Measurements from ENCODE around the gene AXIN2.
"Not testable (repeated sequence)": the region's sequence is repeated elsewhere in the genome, so short reads cannot be mapped to it uniquely, and the experiment has no call there.

The AXIN2 gene

DNA sequence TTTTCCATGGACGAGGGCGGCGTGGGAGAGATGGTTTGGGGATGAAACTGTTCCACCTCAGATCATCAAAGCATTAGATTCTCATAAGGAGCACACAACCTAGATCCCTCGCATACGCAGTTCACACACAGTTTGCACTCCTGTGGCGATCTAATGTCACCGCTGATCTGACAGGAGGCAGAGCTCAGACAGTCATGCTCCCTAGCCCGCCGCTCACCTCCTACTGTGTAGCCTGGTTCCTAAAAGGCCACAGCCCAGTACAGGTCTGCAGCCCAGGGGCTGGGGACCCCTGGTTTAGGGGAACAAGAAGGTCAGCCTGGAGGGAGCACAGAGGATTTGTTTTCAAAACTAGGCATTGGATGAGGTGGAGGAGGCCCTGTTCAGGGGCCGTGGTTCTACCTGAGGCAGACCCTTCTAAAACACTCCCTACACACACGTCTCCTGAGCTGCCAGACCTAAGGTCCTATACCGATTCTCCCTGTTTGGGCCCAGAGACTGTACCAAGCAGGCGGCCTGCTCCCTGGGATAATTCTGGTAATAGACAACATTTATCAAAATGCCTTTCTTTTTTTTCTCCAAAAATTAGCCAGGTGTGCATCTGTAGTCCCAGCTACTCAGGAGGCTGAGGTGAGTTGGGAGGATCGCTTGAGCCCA is 38.6 kb downstream of the AXIN2 start:
- DNase-seq, result no peak

DNA sequence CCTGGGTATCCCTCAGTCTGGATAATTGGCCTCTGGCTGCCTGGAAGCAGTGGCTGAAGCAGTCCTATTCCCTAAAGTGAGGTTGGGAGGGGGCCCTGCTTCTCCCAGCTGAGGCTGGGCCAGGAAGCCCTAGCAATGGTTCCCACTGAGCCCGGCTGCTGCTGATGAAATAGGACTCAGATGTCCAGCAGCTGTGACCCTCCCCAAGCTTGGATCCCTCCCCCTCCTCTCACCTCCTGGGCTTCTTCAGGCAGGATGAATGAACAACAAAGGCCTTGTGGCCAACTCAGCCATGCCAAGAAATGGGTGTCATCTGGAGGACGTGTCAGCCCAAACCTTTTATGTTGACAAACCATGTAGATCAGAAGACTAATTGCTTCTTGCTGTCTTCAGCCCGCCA is 42.0 kb downstream of the AXIN2 start:
- DNase-seq, result no peak

DNA sequence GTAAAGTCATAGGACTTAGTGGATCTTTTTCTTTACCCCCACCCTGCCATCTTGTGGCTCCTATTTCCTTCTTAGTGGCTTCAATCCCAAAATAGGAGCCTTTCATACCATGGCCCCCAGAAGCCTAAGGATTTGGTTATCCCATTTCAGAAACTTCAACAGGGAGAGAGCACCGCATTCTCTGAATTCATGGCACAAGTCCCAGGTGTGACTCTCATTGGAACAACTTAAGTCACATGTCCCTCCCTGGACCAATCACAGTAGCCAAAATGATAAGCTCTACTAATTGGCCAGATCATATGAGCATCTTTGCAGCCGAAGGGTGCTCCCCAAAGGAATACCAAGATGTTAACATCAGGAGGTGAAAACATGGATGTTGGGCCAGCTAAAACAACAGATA is 43.2 kb downstream of the AXIN2 start:
- no peak for DNase-seq

DNA sequence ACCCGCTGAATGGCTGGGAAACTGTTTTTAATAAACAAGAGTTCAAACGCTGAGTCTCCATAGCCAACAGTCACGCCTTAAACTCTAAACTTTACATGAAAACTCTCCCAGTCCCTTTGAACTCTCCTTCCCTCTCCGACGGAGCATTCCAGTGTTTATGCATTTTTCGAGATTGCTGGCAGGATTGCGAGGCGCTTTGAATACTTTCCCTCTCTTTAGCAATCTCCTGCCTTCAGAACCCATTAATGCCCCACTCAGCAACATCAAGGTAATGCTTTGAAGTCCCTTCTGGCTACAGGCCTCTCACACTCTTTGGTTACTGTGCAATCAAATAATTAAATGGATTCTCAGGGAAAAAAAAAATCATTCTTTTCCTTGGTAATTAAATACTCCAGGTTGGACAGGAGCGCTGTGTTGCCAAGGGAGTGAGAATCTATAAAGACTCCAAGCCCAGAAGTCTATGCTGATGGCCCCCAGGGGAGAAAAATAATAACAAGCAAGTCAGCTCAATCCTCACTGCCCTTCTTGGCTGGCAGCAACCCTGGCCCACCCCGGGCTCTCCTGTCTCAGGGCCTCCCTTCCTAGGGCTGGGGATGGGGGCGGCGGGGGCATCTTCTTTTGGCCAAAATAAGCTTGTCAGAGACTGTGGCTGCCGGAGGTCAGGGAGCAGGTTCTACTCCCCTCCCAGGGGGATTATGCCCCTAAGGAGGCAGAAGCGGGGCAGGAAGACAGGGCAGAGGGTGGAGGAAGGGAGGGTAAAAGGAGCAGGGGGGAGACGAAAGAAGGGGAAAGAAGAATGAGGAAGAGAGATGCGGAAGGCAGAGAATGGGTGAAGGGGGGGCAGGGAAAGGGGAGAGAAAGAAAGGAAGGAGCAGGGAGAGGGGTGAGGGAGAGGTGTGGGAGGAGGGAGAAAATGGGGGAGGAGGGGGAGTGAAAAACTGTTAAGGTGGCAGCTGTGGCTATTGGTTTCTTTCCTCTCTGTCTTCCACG is 45.2 kb downstream of the AXIN2 start:
- DNase-seq, result no peak

GRCh38 chr17:65515512-65515911 is 45.9 kb downstream of the AXIN2 start:
- no peak for DNase-seq

DNA sequence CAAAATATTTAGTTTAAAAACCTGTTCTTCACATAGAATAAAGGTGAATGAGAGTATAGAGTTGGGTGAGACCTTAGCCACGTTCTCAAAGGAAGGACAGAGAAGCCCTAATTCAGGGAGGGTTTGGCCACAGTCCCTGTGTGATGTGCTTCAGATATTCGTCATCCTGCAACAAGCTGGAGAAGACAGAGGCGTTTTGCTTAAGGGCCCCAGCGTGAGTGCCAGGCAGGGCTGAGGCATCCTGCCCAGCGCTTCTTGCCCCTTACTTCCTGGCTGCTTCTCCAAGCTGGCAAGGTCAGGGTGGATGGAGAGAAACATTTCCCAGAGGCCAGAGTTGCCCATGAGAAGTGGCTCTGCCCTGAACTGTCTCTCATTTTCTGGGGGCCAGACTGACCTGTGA is 46.9 kb downstream of the AXIN2 start:
- DNase-seq, result peak in 6 of 14 donors; percentile 9 to 78 (median 21)

GRCh38 chr17:65514082-65514481 is 47.4 kb downstream of the AXIN2 start:
- DNase-seq, result no peak

- no peak for DNase-seq
Measured at GRCh38 chr17:65511316-65511715, 50.1 kb downstream of the AXIN2 start.

DNA sequence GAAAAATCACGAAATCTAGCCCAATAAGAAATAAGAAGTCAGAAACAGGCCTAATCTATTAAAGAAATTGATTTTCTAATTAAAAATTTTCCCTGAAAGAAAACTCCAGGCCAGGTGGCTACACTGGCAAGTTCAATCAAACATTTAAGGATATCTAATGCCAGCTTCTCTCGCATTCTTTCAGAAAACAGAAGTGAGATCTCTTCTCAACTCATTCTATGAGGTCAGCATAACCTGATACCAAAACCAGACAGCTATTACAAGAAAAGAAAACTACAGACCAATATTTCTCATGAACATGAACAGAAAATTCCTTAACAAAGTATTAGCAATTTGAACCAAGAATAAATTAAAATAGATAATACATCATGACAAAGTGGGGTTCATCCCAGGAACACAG is 52.4 kb downstream of the AXIN2 start:
- DNase-seq, result no peak

DNA sequence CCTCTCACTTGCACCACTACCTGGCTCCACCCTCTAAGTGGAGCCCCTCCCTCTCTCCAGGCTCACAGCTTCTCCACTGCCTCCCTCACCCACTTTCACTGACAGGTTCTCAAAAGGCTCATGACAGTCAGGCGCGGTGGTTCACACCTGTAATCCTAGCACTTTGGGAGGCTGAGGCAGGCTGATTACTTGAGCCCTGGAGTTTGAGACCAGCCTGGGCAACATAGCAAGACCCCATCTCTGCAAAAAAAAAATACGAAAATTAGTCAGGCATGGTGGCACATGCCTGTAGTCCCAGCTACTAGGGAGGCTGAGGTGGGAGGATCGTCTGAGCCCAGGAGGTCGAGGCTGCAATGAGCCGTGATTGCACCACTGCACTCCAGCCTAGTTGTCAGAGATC is 56.8 kb downstream of the AXIN2 start:
- not testable (repeated sequence) for DNase-seq

DNA sequence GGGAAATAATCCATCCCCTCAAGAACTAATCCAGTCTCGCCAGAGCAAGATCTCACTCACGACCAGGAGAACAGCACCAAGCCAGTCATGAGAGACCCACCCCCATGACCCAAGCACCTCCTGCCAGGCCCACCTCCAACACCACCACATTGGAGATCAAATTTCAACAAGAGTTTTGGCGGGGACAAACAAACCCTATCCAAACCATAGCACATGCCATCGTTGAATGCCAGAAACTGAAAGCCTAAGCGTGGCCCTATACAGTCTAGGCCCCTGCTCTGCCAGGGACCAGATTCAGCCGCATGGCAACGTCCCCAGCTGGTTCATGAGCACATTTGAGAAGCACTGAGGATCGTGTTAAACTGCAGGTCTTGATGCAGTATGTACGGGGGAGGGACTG is 57.3 kb downstream of the AXIN2 start:
- no peak for DNase-seq

DNA sequence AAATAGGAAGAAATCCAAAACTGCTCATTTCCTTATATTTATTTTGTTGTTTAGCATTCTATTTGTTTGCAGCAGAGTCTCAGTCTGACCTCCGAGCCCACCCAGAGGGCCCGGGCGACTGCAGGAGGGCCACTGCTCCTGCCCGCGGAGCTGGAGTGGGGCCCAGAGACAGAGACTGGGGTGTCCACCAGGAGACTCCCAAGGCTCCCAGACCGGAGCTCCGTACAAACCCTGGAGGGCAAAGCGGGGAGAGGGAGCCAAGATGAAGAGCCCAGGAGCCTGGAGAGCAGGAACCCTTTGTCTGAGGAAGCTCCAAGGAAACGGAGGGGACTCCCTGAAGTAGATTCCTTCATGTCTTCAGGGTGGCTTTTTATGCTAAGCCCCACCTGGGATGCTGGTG is 57.9 kb downstream of the AXIN2 start:
- DNase-seq, result no peak

- DNase-seq, result peak in 7 of 14 donors; percentile 7 to 54 (median 21)
Measured at GRCh38 chr17:65498816-65499215, 62.6 kb downstream of the AXIN2 start.

GRCh38 chr17:65496801-65497200 is 64.6 kb downstream of the AXIN2 start:
- DNase-seq, result no peak

- DNase-seq, result no peak
Measured at GRCh38 chr17:65495122-65496055, 66.1 kb downstream of the AXIN2 start.

DNA sequence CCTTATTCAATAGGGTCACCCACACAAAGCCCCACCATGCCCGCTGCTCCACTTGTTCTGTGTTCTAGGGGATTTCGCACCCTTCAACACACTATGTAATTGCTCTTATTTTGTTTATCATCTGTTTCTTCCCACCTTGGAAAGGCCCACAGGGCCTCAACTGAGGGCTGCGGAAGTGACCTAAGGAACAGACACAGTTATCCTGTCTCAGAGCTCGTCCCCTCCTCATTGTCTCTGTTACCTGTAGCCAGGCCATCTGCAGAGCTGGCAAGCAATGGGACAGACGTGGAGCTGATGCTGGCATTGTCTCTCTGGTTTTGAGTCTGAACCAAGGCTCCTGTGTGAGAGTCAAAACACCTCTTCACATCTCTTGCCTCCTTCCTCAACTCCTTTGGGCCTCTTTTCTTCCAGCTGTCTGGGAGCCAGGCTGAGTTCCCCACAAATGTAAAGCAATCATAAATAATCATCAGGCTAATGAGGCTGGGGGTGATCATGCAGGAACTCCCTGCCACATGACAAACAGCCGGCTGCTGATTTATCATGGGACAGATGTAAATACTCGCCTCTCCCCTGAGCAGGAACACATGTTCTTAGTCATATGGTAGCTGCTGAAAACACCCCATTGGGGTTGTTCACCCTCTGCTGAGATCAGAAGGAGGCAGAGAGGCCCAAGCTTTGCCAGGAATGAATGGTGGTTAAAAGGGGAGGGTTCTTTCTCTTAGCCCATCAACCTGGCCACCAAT is 71.9 kb downstream of the AXIN2 start:
- DNase-seq, result no peak

DNA sequence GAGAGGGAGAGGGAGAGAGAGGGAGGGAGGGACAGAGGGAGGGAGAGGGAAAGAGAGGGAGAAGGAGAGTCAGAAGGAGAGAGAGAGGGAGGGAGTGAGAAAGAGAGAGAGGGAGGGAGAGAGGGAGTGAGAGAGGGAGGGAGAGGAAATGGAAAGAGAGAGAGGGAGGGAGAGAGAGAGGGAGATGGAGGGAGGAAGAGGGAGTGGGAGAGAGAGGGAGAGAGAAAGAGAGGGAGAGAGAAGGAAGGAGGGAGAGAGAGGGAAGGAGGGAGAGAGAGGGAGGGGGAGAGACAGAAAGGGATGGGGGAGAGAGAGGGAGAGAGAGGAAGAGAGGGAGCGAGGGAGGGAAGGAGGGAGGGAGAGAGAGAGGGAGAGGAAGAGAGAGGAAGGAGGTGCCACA is 72.8 kb downstream of the AXIN2 start:
- no peak for DNase-seq

DNA sequence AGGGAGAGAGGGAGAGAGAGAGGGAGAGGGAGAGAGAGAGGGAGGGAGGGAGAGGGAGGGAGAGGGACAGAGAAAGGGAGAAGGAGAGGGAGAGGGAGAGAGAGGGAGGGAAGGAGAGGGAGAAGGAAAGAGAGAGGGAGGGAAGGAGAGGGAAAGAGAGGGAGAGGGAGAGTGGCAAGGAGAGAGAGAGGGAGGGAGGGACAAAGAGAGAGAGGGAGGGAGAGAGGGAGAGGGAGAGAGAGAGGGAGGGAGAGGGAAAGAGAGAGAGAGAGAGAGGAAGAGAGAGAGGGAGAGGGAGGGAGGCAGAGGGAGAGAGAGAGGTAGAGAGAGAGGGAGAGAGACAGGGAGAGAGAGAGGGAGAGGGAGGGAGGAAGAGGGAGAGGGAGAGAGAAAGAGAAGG is 73.5 kb downstream of the AXIN2 start:
- DNase-seq, result no peak

GRCh38 chr17:65487161-65487560 is 74.3 kb downstream of the AXIN2 start:
- no peak for DNase-seq

GRCh38 chr17:65485388-65486299 is 75.8 kb downstream of the AXIN2 start:
- DNase-seq, result peak in 2 of 14 donors; percentile 7 to 19

GRCh38 chr17:65484405-65484804 is 77.0 kb downstream of the AXIN2 start:
- DNase-seq, result not testable (repeated sequence)
